Lower lobe of right lung (tissue), 2 donors: Measurements from ENCODE around the gene HMG20A. TPM values are rescaled to one million over a fixed set of nuclear protein-coding genes. Genes with fewer than 3 reads are reported as not detected.

Experiments
- ATAC-seq, 2 donors: fragments of 200-7000 bp; cut with Tn5 transposase; one replicate each; pipeline ENCODE4 v1.9.1; 2020 to 2022; ENCODE audit warnings: mild to moderate bottlenecking in 2 of 2, moderate library complexity in 2 of 2
- DNase-seq: peaks from one replicate; pipeline ENCODE4 v3.0.0-alpha.2; 2020
- H3K27ac ChIP-seq: fragments of 200-600 bp; one replicate; pipeline ENCODE4 v1.8.0; 2022
- H3K27me3 ChIP-seq: fragments of 200-600 bp; one replicate; pipeline ENCODE4 v1.8.0; 2022; ENCODE audit warnings: low read depth
- H3K36me3 ChIP-seq: fragments of 200-600 bp; one replicate; pipeline ENCODE4 v1.8.0; 2022; ENCODE audit warnings: mild to moderate bottlenecking
- H3K4me1 ChIP-seq: fragments of 200-600 bp; one replicate; pipeline ENCODE4 v1.8.0; 2022
- H3K4me3 ChIP-seq: fragments of 200-600 bp; one replicate; pipeline ENCODE4 v1.8.0; 2022; ENCODE audit warnings: mild to moderate bottlenecking
- H3K9me3 ChIP-seq: fragments of 200-600 bp; one replicate; pipeline ENCODE4 v1.8.0; 2022
- intact Hi-C: fragments of 100-400 bp; cut with DNase I; formaldehyde crosslinking; loops from one replicate; pipeline ENCODE4 v1.11.0; 2022
- total RNA-seq: library from RNA; stranded (reverse); fragmentation: NEBNext Ultra II Directional; extraction: Animal tissue kit (Norgen Biotek cat#: 25700); gene quantifications from one replicate; pipeline ENCODE4 v1.2.1, GENCODE V29; 2021
- TF ChIP-seq, protein P1 (sequence below): fragments of 200-600 bp; IDR thresholded peaks from one replicate; pipeline ENCODE4 v1.8.0; 2022; ENCODE audit warnings: antibody characterized with exemption, mild to moderate bottlenecking
- donor health status: DM: no; HTN: yes; CAD: no; lungs with severe emphysema.

HMG20A gene
- total RNA-seq, 1 donor from 2014 or later, result 40.9 TPM

DNA sequence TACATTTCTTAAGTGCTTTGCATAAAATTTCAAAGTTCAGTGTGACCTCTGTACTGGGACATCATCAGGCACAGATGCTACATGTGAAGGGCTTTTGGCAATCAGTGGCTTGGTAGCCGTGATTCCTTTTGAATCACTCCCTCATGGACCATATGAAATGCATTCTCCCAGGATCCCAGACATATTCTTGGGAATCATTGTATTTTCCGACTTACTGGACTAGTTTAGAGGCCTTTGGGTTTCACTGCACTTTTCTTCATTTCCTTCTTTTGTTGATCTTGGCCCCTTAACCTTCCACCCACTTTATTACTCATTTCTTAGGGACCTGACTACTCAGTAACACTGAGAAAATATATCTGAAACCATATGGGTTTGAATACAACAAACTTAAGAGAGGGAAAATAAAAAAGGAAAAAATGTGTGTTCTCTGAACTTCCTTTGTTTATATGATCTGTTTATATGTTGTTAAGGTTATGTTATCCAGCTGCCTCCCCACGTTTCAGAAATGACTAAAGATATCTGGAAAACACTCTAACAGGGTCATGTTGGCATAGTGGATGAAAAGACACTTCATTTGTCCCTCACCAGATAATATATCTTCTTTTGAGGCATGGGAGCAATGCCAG lies 35.1 kb downstream of the HMG20A start:
- Histone ChIP-seq H3K27ac (peak overlapping the region; percentile 50), H3K27me3 (no peaks in the 10 kb centered on the region), H3K9me3 (no peaks in the 10 kb centered on the region), H3K4me1 (peaks cover 43% of the 10 kb centered on the region), H3K36me3 (peaks cover 19% of the 10 kb centered on the region), H3K4me3 (no peak overlapping the region)
- DNase-seq, result no peak
- TF ChIP-seq, protein P1, sequence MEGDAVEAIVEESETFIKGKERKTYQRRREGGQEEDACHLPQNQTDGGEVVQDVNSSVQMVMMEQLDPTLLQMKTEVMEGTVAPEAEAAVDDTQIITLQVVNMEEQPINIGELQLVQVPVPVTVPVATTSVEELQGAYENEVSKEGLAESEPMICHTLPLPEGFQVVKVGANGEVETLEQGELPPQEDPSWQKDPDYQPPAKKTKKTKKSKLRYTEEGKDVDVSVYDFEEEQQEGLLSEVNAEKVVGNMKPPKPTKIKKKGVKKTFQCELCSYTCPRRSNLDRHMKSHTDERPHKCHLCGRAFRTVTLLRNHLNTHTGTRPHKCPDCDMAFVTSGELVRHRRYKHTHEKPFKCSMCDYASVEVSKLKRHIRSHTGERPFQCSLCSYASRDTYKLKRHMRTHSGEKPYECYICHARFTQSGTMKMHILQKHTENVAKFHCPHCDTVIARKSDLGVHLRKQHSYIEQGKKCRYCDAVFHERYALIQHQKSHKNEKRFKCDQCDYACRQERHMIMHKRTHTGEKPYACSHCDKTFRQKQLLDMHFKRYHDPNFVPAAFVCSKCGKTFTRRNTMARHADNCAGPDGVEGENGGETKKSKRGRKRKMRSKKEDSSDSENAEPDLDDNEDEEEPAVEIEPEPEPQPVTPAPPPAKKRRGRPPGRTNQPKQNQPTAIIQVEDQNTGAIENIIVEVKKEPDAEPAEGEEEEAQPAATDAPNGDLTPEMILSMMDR, result no peak
- intact Hi-C loops, result no loop called here
- ATAC-seq, result peak; percentile 68 to 72

DNA sequence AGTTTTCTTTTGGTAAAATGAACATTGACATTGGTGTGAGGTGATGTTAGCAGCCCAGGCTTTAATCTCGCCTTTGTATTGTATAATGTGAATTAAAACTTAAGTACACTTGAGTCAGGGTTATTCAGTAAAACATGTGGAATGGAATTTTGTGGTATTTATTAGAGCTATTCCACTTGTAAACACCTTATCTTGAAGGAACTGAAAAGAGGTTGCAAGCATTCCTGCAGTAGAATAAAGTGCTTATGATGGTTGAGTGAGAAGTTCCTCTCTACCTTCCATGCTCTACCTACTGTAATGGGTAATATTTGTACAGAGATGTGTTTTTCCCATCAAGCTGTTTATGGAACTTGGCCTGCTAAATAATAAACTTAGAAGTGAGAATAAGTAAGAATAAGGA lies 36.1 kb downstream of the HMG20A start:
- H3K4me3 ChIP-seq, result no peak overlapping the region
- H3K27me3 ChIP-seq, result no peaks in the 10 kb centered on the region
- peak overlapping the region; percentile 50 for H3K27ac ChIP-seq
- H3K9me3 ChIP-seq, result no peaks in the 10 kb centered on the region
- peak; percentile 68 to 71 for ATAC-seq
- peaks cover 19% of the 10 kb centered on the region for H3K36me3 ChIP-seq
- TF ChIP-seq, protein P1, result no peak
- no peak for DNase-seq
- H3K4me1 ChIP-seq, result peaks cover 43% of the 10 kb centered on the region
- intact Hi-C loops, result no loop called here

DNA sequence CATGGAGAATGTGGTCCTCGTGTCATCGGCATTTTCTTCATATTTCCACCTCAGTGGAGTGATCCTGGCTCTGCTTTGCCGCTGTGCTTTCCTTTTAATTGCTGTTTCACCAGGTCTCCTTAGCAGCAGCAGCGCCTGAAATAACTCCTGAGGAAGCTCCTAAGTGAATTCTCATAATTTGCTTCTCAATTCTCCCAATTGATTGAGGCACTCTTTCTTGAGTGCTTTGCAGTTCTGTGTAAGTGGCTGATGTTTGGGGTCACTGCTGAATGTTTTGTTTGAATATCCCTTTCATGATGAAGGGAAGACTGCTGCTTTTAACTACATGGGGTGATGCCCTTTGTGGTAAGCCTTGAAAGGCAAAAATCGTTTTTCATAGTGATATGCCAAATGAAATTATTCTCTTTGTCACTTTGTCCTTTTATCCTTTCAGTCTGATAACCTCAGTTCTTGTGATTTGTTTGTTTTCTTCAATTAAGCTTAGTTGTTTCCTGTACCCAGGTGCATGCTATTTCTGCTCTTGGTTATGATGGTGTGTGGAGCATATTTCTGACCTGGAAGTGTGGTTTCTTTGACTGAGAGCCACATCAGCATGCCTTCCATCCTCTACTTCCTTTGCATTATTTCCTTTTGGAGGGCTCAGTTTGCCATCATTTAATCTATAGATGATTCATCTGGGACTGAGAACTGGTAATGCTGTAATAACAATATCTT lies 36.7 kb downstream of the HMG20A start:
- DNase-seq (no peak), ATAC-seq (peak; percentile 22 to 25)
- no peaks in the 10 kb centered on the region for H3K27me3 ChIP-seq
- TF ChIP-seq, protein P1, result no peak
- no peak overlapping the region for H3K27ac ChIP-seq
- H3K4me3 ChIP-seq, result no peak overlapping the region
- intact Hi-C loops, result no loop called here
- H3K4me1 ChIP-seq, result peaks cover 43% of the 10 kb centered on the region
- peaks cover 19% of the 10 kb centered on the region for H3K36me3 ChIP-seq
- no peaks in the 10 kb centered on the region for H3K9me3 ChIP-seq

DNA sequence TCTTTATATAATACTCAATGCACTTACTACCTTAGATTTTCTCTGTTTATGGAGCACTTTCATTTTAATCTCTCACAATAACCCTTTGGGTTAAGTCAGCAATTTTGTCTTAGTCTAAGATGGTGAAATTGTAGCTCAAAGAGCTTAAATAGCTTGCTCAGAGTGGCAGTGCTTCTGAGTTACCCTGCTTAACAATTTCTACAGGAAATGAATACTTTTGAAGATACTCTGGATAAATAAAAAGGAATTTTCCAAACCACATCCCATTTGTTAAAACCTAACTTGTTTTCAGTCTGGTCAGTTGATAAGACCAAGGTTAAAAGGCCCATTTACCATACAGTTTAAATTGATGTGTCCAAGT lies 37.2 kb downstream of the HMG20A start:
- intact Hi-C loops, result no loop called here
- H3K27me3 ChIP-seq, result no peaks in the 10 kb centered on the region
- no peak for ATAC-seq
- peaks cover 22% of the 10 kb centered on the region for H3K36me3 ChIP-seq
- TF ChIP-seq, protein P1, result no peak
- H3K27ac ChIP-seq, result no peak overlapping the region
- no peak overlapping the region for H3K4me3 ChIP-seq
- no peaks in the 10 kb centered on the region for H3K9me3 ChIP-seq
- peaks cover 43% of the 10 kb centered on the region for H3K4me1 ChIP-seq
- no peak for DNase-seq

DNA sequence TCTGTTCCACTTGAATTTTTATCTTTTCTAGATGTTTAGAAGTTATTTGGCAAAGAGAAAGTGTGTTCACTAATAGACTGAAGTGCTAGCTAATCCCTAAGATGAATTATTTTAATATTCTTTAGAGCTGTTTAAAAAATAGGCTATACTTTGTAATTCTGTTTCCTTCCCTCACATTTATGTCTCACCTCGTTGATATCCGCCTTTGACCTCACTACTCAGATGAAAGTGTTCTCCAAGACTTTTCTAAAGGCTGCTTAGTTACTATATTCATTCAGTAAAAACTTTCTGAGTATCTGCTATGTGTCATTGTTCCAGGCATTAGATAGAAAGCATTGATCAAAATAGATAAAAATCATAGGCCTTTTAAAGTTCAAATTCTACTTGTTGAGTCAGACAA lies 38.3 kb downstream of the HMG20A start:
- Histone ChIP-seq H3K36me3 (peaks cover 32% of the 10 kb centered on the region), H3K4me1 (peaks cover 43% of the 10 kb centered on the region), H3K9me3 (no peaks in the 10 kb centered on the region), H3K27ac (no peak overlapping the region), H3K27me3 (no peaks in the 10 kb centered on the region), H3K4me3 (no peak overlapping the region)
- ATAC-seq (no peak), DNase-seq (no peak)
- intact Hi-C loops, result no loop called here
- TF ChIP-seq, protein P1, result no peak
